GM12865 (cell line): ENCODE data around the gene FGF9.

Source experiments
- DNase-seq: peaks from one replicate; pipeline ENCODE4 v3.0.0; 2010; ENCODE audit warnings: low read depth
- H3K4me3 ChIP-seq: 2 replicates; pipeline ENCODE4 v1.5.1; 2011; ENCODE audit warnings: mild to moderate bottlenecking, low read depth, low read length, control low read depth
- CTCF ChIP-seq: IDR thresholded peaks from 2 replicates; pipeline ENCODE4 v1.5.1; 2011; ENCODE audit warnings: low read length, control low read depth, low read depth, inconsistent platforms; ENCODE audit not compliant: insufficient read depth; ENCODE audit errors: missing control alignments

The FGF9 gene

GRCh38 chr13:21670883-21671619 lies at the start of gene FGF9:
Gene FGF9, plus strand, starts transcription at chr13:21671073. Its CDS starts 840 bp downstream, at chr13:21671913.
- H3K4me3 ChIP-seq: peak within 1 kb of the TSS; percentile 76
- DNase-seq: peak; percentile 93
- TF ChIP-seq CTCF: peak; percentile 5

GRCh38 chr13:21625366-21625765 lies 45.5 kb upstream of the FGF9 start:
- peak; percentile 67 for DNase-seq
- no peak overlapping the region for H3K4me3 ChIP-seq
- TF ChIP-seq CTCF: peak; percentile 61

GRCh38 chr13:21632196-21632595 lies 38.7 kb upstream of the FGF9 start:
- H3K4me3 ChIP-seq: no peak overlapping the region
- no peak for TF ChIP-seq CTCF
- no peak for DNase-seq

GRCh38 chr13:21636656-21637055 lies 34.2 kb upstream of the FGF9 start:
- no peak for TF ChIP-seq CTCF
- DNase-seq: no peak
- no peak overlapping the region for H3K4me3 ChIP-seq

- TF ChIP-seq CTCF: no peak
- no peak overlapping the region; the same call in 1 of the 2 replicates for H3K4me3 ChIP-seq
- peak; percentile 50 for DNase-seq
Measured at GRCh38 chr13:21637296-21637695, 33.6 kb upstream of the FGF9 start.

- peak; percentile 61 for TF ChIP-seq CTCF
- no peak overlapping the region for H3K4me3 ChIP-seq
- DNase-seq: peak; percentile 47
Measured at GRCh38 chr13:21638319-21639282, 32.3 kb upstream of the FGF9 start.
